Keratinocyte (primary cell): ENCODE results near the gene GOLGA2. TPM values are rescaled to one million over a fixed set of nuclear protein-coding genes. Genes with fewer than 3 reads are reported as not detected.
A peak's percentile ranks its signal among the peaks of the same experiment; 100 is the strongest.

ENCODE experiments used
- DNase-seq: peaks from one replicate; pipeline ENCODE4 v3.0.0-alpha.2; 2011; ENCODE audit warnings: low read depth, missing footprints, low spot score
- FAIRE-seq: peaks from 2 replicates; lab custom pipeline; 2011; peaks lifted over from hg19 to GRCh38; lab: Jason Lieb, UNC
- H2AFZ ChIP-seq: 2 replicates; pipeline ENCODE4 v1.6.0; 2012; ENCODE audit warnings: low read length, control low read depth, inconsistent platforms; ENCODE audit not compliant: control insufficient read depth
- H3K27ac ChIP-seq: 2 replicates; pipeline ENCODE4 v1.5.1; 2011; ENCODE audit warnings: low read length; ENCODE audit not compliant: control insufficient read depth, insufficient read depth
- H3K27me3 ChIP-seq: 3 replicates; pipeline ENCODE4 v1.6.0; 2011; ENCODE audit warnings: low read length; ENCODE audit not compliant: control insufficient read depth, insufficient read depth; ENCODE audit errors: extremely low read depth
- H3K36me3 ChIP-seq, 2 experiments: 2 replicates in 1 of 2; 3 replicates in 1 of 2; pipeline ENCODE4 v1.5.1; 2011; ENCODE audit warnings: low read length in 2 of 2, mild to moderate bottlenecking in 1 of 2; ENCODE audit not compliant: control insufficient read depth in 2 of 2, insufficient read depth in 2 of 2; ENCODE audit errors: extremely low read depth in 1 of 2
- H3K4me1 ChIP-seq: 3 replicates; pipeline ENCODE4 v1.5.1; 2011; ENCODE audit warnings: low read length; ENCODE audit not compliant: control insufficient read depth, insufficient read depth; ENCODE audit errors: extremely low read depth
- H3K4me2 ChIP-seq: 3 replicates; pipeline ENCODE4 v1.6.0; 2011; ENCODE audit warnings: low read depth, low read length; ENCODE audit not compliant: control insufficient read depth, insufficient read depth; ENCODE audit errors: extremely low read depth
- H3K4me3 ChIP-seq, 3 experiments: fragments of 200-600 bp in 1 of 3; sonication (generic) in 1 of 3; 2 replicates in 2 of 3; 3 replicates in 1 of 3; pipeline ENCODE4 v1.5.1; 2011 to 2016; ENCODE audit warnings: low read length in 3 of 3, mild to moderate bottlenecking in 3 of 3, control low read depth in 2 of 3, inconsistent platforms in 1 of 3, low read depth in 1 of 3, mixed read lengths in 1 of 3, mixed run types in 1 of 3, moderate library complexity in 1 of 3; ENCODE audit not compliant: control insufficient read depth in 2 of 3, insufficient read depth in 2 of 3; ENCODE audit errors: extremely low read depth in 1 of 3
- H3K79me2 ChIP-seq: 2 replicates; pipeline ENCODE4 v1.6.0; 2012; ENCODE audit warnings: low read length; ENCODE audit not compliant: control insufficient read depth, insufficient read depth
- H3K9ac ChIP-seq: 3 replicates; pipeline ENCODE4 v1.6.0; 2011; ENCODE audit warnings: low read length; ENCODE audit not compliant: control insufficient read depth, insufficient read depth; ENCODE audit errors: extremely low read depth
- H3K9me1 ChIP-seq: 3 replicates; pipeline ENCODE4 v1.6.0; 2011; ENCODE audit warnings: low read length; ENCODE audit not compliant: control insufficient read depth, insufficient read depth; ENCODE audit errors: extremely low read depth
- H3K9me3 ChIP-seq: 2 replicates; pipeline ENCODE4 v1.5.1; 2012; ENCODE audit warnings: low read depth, low read length; ENCODE audit not compliant: control insufficient read depth
- H4K20me1 ChIP-seq: 3 replicates; pipeline ENCODE4 v1.6.0; 2011; ENCODE audit warnings: low read length; ENCODE audit not compliant: control insufficient read depth, insufficient read depth; ENCODE audit errors: extremely low read depth
- CTCF ChIP-seq, 3 experiments: IDR thresholded peaks in 1 of 3; conservative IDR thresholded peaks in 1 of 3; optimal IDR thresholded peaks in 1 of 3; 2 replicates in 2 of 3; 3 replicates in 1 of 3; pipeline versions ENCODE3 to v1.5.1; 2011; ENCODE audit warnings: low read length in 3 of 3, mild to moderate bottlenecking in 3 of 3, moderate library complexity in 2 of 3, control low read depth in 1 of 3, inconsistent platforms in 1 of 3; ENCODE audit not compliant: insufficient read depth in 2 of 3; ENCODE audit errors: extremely low read depth in 1 of 3
- EZH2 ChIP-seq: IDR thresholded peaks from one replicate; pipeline ENCODE4 v1.6.1; 2012; ENCODE audit warnings: inconsistent platforms, mild to moderate bottlenecking, low read length, moderate library complexity
- dilution Hi-C: fragments of 300-500 bp; cut with MboI; formaldehyde crosslinking; loops from one replicate; pipeline ENCODE4 v1.7.0; 2020; ENCODE audit warnings: low sequenced_read_pairs; ENCODE audit not compliant: extremely low pct_ligation_motif_present
- polyA plus RNA-seq, 5 experiments: library from polyadenylated mRNA; depleted of rRNA in 3 of 5; stranded (reverse) in 3 of 5; stranded (forward) in 1 of 5; unstranded in 1 of 5; fragments of >200 nt; gene quantifications; 1 replicate in 1 of 5; 2 replicates in 3 of 5; 3 replicates in 1 of 5; pipeline versions ENCODE4 v1.2.1 to v1.2.3, GENCODE V29; 2011 to 2012; ENCODE audit warnings: missing spikeins in 2 of 5, low read depth in 1 of 5, low replicate concordance in 1 of 5

Gene GOLGA2
- polyA plus RNA-seq, 1 donor (not counting 4 experiments of a cell fraction or from before 2014, with no cell fraction given) = 41.6 TPM

GRCh38 chr9:128322404-128323211 is 46.8 kb upstream of the GOLGA2 start, which contains the start of the genes COQ4 and TRUB2:
Gene COQ4 (plus strand): TSS chr9:128322839. CDS start chr9:128322859, 20 bp downstream.
Gene TRUB2 (minus strand): TSS chr9:128322447. CDS start chr9:128322408, 39 bp downstream.
- Histone ChIP-seq H4K20me1 (no peaks in the 10 kb centered on the region), H2AFZ (peak within 1 kb of the TSS; percentile 100), H3K27ac (peak within 1 kb of the TSS; percentile 95), H3K79me2 (peaks cover 36% of the 10 kb centered on the region), H3K4me3 (peak within 1 kb of the TSS; percentile 85 to 99 (median 93)), H3K9me3 (no peaks in the 10 kb centered on the region), H3K9ac (peak within 1 kb of the TSS; percentile 94), H3K9me1 (no peaks in the 10 kb centered on the region), H3K36me3 (peaks cover 1 to 17% of the 10 kb centered on the region in 2 experiments), H3K4me1 (peaks cover 23% of the 10 kb centered on the region), H3K27me3 (no peaks in the 10 kb centered on the region), H3K4me2 (peak within 1 kb of the TSS; percentile 93)
- DNase-seq (no peak), FAIRE-seq (no peak)
- dilution Hi-C loops = no loop called here
- TF ChIP-seq CTCF (optimal IDR thresholded peaks at IDR 0.05 in 1 of 3, IDR thresholded peaks at IDR 0.05 in 1 of 3, conservative IDR thresholded peaks at IDR 0.05 in 1 of 3; ENCODE audit: extremely low read depth in 1 of 3, insufficient read depth in 2 of 3, low read length in 3 of 3) (no peak), EZH2 (no peak)

- peak overlapping the region; percentile 77 for H3K4me2 ChIP-seq
- peak overlapping the region; percentile 39 for H2AFZ ChIP-seq
- no peaks in the 10 kb centered on the region for H4K20me1 ChIP-seq
- peak overlapping the region; percentile 85 to 99 (median 93) for H3K4me3 ChIP-seq
- peak overlapping the region; percentile 95 for H3K27ac ChIP-seq
- H3K27me3 ChIP-seq = no peaks in the 10 kb centered on the region
- TF ChIP-seq CTCF (optimal IDR thresholded peaks at IDR 0.05 in 1 of 3, IDR thresholded peaks at IDR 0.05 in 1 of 3, conservative IDR thresholded peaks at IDR 0.05 in 1 of 3; ENCODE audit: extremely low read depth in 1 of 3, insufficient read depth in 2 of 3, low read length in 3 of 3) (no peak), EZH2 (no peak)
- no peaks in the 10 kb centered on the region for H3K9me1 ChIP-seq
- peak overlapping the region; percentile 94 for H3K9ac ChIP-seq
- no peak for FAIRE-seq
- peaks cover 36% of the 10 kb centered on the region for H3K79me2 ChIP-seq
- no peaks in the 10 kb centered on the region for H3K9me3 ChIP-seq
- DNase-seq = no peak
- peaks cover 4 to 23% of the 10 kb centered on the region in 2 experiments for H3K36me3 ChIP-seq
- H3K4me1 ChIP-seq = peaks cover 23% of the 10 kb centered on the region
- dilution Hi-C loops = no loop called here
Measured at GRCh38 chr9:128321879-128322403, 46.1 kb upstream of the GOLGA2 start.
